Endothelial cell of umbilical vein (primary cell): ENCODE results near the gene CIP2A.

ENCODE experiments used
- EZH2 ChIP-seq: IDR thresholded peaks from 2 replicates; pipeline ENCODE4 v1.6.1; 2012; ENCODE audit warnings: borderline replicate concordance, low read depth, mild to moderate bottlenecking, moderate library complexity, low read length, inconsistent platforms; ENCODE audit not compliant: severe bottlenecking
- FOS ChIP-seq: IDR thresholded peaks from 2 replicates; pipeline ENCODE4 v1.6.1; 2011; ENCODE audit warnings: mild to moderate bottlenecking, low read length, moderate library complexity, borderline replicate concordance; ENCODE audit not compliant: insufficient read depth
- GATA2 ChIP-seq: IDR thresholded peaks from 2 replicates; pipeline ENCODE4 v1.7.0; 2011; ENCODE audit warnings: low read depth, mild to moderate bottlenecking, moderate library complexity, mixed read lengths, low read length; ENCODE audit not compliant: insufficient read length, insufficient read depth
- JUN ChIP-seq: IDR thresholded peaks from 2 replicates; pipeline ENCODE4 v1.6.1; 2011; ENCODE audit warnings: borderline replicate concordance, low read depth; ENCODE audit not compliant: insufficient read length, insufficient read depth
- MYC ChIP-seq: IDR thresholded peaks from one replicate; pipeline ENCODE4 v1.6.1; 2011; ENCODE audit warnings: mild to moderate bottlenecking, low read depth, low read length
- POLR2A ChIP-seq: IDR thresholded peaks from 2 replicates; pipeline ENCODE4 v1.6.1; 2012; ENCODE audit warnings: low read depth, mild to moderate bottlenecking, control low read depth, low read length
- POLR2AphosphoS5 ChIP-seq: IDR thresholded peaks from 2 replicates; pipeline ENCODE4 v1.6.1; 2012; ENCODE audit warnings: low read depth, mild to moderate bottlenecking, control low read depth, low read length, moderate library complexity; ENCODE audit not compliant: insufficient read depth
- TF ChIP-seq, protein P1 (sequence below), 2 donors: IDR thresholded peaks; 1 replicate in 1 of 2; 2 replicates in 1 of 2; pipeline ENCODE4 v1.5.1; 2011; ENCODE audit warnings: low read length in 2 of 2, mild to moderate bottlenecking in 2 of 2, moderate library complexity in 2 of 2, control low read depth in 1 of 2, inconsistent platforms in 1 of 2, low read depth in 1 of 2; ENCODE audit not compliant: insufficient read depth in 1 of 2; ENCODE audit errors: extremely low read depth in 1 of 2
- TF ChIP-seq, protein P2 (sequence below): IDR thresholded peaks from 2 replicates; pipeline ENCODE4 v1.6.1; 2011; ENCODE audit not compliant: insufficient read depth, insufficient read length

DNA sequence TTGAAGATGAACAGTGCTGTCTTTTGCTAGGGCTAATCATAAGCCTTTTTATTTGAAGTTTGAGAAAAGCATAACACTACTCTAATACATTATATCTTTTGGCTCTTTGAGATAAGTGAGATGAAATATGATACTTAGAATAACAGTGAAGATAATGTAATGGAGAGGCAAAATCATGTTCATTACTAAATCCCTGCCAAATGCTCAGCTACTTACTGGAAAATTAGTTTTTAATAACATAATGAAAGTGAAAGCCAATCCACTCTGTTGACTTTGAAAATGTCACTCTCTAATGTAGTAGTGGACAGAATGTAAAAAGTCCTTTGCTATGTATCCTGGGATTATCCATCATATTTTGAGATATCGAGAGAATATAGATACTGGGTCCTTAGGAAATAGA lies 43.0 kb downstream of the CIP2A start:
- TF ChIP-seq, protein P1, sequence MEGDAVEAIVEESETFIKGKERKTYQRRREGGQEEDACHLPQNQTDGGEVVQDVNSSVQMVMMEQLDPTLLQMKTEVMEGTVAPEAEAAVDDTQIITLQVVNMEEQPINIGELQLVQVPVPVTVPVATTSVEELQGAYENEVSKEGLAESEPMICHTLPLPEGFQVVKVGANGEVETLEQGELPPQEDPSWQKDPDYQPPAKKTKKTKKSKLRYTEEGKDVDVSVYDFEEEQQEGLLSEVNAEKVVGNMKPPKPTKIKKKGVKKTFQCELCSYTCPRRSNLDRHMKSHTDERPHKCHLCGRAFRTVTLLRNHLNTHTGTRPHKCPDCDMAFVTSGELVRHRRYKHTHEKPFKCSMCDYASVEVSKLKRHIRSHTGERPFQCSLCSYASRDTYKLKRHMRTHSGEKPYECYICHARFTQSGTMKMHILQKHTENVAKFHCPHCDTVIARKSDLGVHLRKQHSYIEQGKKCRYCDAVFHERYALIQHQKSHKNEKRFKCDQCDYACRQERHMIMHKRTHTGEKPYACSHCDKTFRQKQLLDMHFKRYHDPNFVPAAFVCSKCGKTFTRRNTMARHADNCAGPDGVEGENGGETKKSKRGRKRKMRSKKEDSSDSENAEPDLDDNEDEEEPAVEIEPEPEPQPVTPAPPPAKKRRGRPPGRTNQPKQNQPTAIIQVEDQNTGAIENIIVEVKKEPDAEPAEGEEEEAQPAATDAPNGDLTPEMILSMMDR (IDR thresholded peaks at IDR 0.05; ENCODE audit: extremely low read depth in 1 of 2, insufficient read depth in 1 of 2, low read depth in 1 of 2, low read length in 2 of 2) = no peak
- no peak for TF ChIP-seq FOS
- no peak for TF ChIP-seq EZH2
- no peak for TF ChIP-seq POLR2A
- TF ChIP-seq POLR2AphosphoS5 = no peak
- TF ChIP-seq MYC = no peak
- TF ChIP-seq, protein P2, sequence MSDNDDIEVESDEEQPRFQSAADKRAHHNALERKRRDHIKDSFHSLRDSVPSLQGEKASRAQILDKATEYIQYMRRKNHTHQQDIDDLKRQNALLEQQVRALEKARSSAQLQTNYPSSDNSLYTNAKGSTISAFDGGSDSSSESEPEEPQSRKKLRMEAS = no peak
- no peak for TF ChIP-seq GATA2
- no peak for TF ChIP-seq JUN
